ENCODE results near the gene IDH3B.

The IDH3B gene

DNA sequence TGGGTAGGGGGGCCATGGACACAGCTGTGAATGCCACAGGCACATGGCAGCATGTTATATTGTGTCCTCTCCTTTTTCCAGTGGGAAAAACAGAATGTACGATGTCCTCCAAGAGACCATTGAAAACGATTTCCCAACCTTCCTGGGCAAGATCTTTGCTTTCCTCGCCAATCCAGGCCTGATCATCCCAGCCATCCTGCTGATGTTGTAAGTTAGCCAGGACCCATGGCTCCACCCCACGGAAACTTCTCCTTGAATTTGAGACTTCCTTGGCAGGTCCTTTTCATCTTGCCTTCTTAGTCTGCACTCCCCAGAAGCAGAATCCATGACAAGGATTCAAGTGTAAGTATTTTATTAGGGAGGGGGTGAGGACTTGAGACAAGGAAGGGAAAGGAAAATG, 39.8 kb downstream of the IDH3B start:
- H3K4me3 ChIP-seq (ENCODE audit: low read depth, low read length): no peak overlapping the region

DNA sequence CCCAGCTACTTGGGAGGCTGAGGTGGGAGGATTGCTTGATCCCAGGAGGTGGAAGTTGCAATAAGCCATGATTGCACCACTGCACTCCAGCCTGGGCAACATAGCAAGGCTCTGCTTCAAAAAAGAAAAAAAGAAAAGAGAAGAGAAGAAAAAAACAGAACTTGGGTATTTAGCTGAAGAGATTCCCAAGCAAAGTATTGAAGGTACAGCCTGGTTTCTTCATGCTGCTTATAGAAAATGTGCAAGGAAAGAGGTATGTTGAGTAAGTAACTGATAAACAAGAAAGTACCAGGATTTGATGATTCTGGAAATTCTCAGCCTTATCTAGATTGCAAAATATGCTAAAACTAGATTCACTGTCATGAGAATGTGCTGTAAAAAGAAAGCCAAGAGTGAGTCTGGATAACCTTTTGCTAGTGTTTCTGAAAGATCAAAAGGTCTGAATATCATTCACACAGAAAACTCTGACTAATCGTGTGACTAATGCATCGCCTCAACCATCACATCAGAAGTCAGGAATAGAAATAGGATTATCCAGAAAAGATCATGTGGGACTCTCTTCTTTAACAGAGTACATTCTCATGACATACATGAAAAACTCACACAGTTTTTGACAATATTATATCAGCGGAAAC, 43.9 kb downstream of the IDH3B start:
- H3K4me3 ChIP-seq (ENCODE audit: low read depth, low read length): no peak overlapping the region

DNA sequence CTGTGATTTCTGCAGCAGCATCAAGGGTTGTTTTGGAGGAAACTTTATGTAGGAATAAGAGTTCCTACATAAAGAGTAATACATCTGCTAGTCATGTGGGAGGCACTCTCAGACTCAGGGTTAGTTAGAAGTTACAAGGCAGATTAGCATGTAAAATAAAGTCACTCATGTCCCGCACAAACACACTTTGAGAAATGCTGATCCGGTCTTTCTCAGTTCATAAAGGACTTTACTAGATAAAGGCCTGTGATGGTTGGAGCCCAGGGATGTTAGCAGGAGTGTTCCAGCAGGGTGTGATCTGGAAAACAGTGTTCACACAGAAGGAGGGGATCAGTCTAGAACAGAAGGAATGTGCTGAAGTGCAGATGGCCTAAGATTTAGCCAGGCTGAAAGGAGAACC, 44.7 kb downstream of the IDH3B start:
- H3K4me3 ChIP-seq (ENCODE audit: low read depth, low read length): no peak overlapping the region

DNA sequence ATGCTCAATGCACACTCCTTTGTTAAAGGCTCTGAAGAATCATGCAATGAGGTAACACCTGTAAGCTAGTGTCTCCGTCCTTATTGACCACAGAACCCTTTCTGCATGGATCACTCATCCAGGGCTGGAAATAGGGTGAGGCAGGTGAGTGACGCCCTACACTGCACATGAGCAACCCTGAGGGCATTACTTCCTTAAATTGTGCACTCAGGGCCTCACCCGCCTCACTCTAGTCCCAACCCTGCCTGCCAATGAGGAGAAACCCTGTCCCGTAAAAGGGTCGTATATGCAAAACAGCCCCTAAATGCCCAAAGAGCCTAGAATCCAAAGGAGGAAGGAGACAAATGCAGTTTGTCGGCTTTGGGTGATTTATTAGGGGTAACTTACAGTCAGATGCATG, 45.2 kb downstream of the IDH3B start:
- H3K4me3 ChIP-seq (ENCODE audit: low read depth, low read length): no peak overlapping the region

DNA sequence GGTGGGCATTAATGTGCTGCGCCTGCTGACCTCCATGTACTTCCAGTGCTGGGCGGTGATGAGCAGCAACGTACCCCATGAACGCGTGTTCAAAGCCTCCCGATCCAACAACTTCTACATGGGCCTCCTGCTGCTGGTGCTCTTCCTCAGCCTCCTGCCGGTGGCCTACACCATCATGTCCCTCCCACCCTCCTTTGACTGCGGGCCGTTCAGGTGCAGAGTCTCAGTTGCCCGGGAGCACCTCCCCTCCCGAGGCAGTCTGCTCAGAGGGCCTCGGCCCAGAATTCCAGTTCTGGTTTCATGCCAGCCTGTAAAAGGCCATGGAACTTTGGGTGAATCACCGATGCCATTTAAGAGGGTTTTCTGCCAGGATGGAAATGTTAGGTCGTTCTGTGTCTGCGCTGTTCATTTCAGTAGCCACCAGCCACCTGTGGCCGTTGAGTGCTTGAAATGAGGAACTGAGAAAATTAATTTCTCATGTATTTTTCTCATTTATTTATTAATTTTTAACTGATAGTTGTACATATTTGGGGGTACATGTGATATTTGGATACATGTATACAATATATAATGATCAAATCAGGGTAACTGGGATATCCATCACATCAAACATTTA, 46.8 kb downstream of the IDH3B start:
- H3K4me3 ChIP-seq (ENCODE audit: low read depth, low read length): no peak overlapping the region

DNA sequence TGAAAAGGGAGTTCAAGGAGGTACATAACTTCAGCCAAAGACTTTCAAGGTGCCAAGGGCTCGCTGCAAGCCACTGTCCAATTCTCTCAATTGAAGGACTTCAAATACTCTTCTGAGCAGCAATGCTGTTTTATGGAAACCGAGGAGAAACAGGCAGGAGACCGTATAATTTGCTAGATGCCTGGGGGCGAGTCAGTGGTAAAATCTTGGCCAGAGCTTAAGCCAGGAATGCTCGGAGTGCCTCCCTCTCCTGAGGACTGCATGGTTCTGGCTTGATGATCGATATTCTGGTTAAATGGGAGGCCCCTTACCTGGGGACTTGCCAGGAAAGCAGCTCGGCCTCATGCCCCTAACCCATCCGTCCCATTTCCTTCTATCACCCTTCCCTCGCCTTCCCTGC, 47.4 kb downstream of the IDH3B start:
- no peak overlapping the region for H3K4me3 ChIP-seq (ENCODE audit: low read depth, low read length)

DNA sequence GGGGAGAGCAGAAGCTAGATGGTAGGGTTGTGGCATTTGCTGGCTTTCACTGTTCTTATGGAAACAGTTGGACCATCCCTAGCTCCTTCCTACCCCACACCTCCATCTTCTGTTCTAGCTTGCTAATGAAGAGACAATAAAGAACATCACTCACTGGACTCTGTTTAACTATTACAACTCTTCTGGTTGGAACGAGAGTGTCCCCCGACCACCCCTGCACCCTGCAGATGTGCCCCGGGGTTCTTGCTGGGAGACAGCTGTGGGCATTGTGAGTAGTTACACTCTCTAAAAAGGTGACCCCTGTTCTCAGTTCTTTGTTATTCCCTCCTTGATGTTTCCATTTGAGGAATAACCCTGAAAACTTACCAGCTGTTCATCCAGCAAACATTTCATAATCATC, 51.9 kb downstream of the IDH3B start:
- no peak overlapping the region for H3K4me3 ChIP-seq (ENCODE audit: low read depth, low read length)

DNA sequence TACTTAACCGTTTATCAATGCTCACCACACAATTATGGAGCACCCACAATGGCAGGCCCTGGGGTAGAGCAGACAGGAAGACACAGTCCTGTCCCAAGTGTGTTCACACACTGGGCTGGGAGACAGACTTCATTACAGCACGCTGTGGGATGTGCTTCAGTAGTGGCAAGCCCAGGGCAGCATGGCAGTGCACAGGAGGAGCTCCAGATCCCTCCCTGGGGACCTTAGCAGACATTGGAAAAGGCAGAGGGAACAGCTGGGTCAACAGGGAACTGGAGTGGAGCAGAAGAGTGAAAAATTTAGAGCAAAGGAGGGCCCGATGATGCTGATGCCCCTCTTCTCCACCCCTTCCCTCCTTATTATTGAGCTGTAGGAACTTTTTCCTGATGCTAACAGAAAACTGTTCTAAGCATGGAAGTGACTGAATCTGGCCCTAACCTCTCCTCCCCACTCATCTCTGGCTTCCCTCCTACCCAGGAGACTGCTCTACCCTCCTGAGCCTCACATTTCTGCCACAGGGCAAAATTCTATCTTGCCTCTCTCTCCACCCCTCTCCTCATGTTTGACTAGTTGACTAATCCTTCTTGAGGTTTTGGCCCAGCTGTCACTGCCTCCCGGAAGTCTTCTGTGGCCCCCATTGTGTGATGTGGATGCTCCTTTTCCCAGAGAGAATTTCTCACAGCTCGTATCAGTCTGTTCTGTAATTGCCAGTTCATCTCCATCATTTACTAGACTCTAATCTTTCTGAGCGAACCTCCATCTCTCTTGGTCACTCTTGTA, 52.9 kb downstream of the IDH3B start:
- H3K4me3 ChIP-seq (ENCODE audit: low read depth, low read length): no peak overlapping the region

DNA sequence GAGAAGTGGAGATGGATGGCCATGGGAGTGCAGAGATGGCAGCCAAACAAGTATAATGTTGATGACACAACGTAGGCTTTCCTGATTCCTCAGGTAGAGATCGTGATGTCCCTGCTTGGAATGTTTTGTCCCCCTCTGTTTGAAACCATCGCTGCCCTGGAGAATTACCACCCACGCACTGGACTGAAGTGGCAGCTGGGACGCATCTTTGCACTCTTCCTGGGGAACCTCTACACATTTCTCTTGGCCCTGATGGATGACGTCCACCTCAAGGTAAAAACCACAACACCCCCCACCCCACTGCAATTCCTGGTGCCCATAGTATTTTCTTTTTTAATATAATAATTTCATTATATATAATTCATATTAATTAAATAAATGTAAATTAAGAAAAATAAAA, 53.7 kb downstream of the IDH3B start:
- no peak overlapping the region for H3K4me3 ChIP-seq (ENCODE audit: low read depth, low read length)

Data from iPS-11a (cell line).